ENCODE results near the gene ADAM22. TPM values are rescaled to one million over a fixed set of nuclear protein-coding genes. Genes with fewer than 3 reads are reported as not detected.

ADAM22 gene
- total and polyA plus RNA-seq, 10 of the 15 experiments (the other 5 are each of a cell fraction or from before 2014, with no cell fraction given): 1.4 to 24.5 (median 7.6) TPM

DNA sequence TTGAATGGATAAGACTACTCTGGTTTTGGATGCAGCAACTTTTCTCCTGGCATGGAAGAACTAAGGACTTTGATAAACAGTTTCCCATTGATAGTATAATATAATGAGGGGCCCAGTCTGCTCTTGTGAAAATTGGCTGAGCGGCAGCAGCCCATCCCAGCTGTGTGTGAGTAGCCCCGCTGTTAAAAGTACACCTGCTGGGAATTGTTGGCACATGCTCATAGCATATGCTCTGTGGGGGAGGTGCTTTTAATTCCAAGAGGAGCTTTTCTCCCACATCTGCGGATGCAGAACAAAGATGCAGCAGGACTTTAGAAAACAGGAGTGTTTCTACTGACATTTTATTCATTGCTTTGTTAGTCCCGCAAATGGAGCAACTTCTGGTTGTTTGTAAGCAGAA, 266.7 kb downstream of the ADAM22 start:
- no TSS peak for BruUV-seq (replicated peaks)
- 100% methylated on average over 4 of the region's 4 CpGs for WGBS (ENCODE audit: insufficient coverage, insufficient replicate concordance, low lambda C conversion rate, missing lambda C conversion rate)
- CTCF ChIA-PET: interaction anchor here (3.4 kb wide), 1 partner anchor 15 kb away, joined by 18 read pairs; no protein-coding TSS in a partner anchor
- no peak for TF ChIP-seq CUX1 (IDR thresholded peaks at IDR 0.05; ENCODE audit: insufficient replicate concordance, low read depth, low read length)
- TF ChIP-seq ASH2L (IDR thresholded peaks at IDR 0.05; ENCODE audit: borderline replicate concordance, low read depth): no peak
- no peak for TF ChIP-seq SIN3A (IDR thresholded peaks at IDR 0.05; ENCODE audit: low read depth, low read length)
- no peak for TF ChIP-seq ZNF622 (IDR thresholded peaks at IDR 0.05)
- TF ChIP-seq EGR1 (IDR thresholded peaks at IDR 0.05; ENCODE audit: borderline replicate concordance in 1 of 2, low read depth in 2 of 2, low read length in 2 of 2): no peak
- TF ChIP-seq CBFB (IDR thresholded peaks at IDR 0.05; ENCODE audit: low read depth): no peak
- TF ChIP-seq CHD2 (IDR thresholded peaks at IDR 0.05; ENCODE audit: borderline replicate concordance, low read depth, low read length): no peak
- no peak for TF ChIP-seq E2F4 (IDR thresholded peaks at IDR 0.05; ENCODE audit: low read depth, low read length)
- TF ChIP-seq, protein P1, sequence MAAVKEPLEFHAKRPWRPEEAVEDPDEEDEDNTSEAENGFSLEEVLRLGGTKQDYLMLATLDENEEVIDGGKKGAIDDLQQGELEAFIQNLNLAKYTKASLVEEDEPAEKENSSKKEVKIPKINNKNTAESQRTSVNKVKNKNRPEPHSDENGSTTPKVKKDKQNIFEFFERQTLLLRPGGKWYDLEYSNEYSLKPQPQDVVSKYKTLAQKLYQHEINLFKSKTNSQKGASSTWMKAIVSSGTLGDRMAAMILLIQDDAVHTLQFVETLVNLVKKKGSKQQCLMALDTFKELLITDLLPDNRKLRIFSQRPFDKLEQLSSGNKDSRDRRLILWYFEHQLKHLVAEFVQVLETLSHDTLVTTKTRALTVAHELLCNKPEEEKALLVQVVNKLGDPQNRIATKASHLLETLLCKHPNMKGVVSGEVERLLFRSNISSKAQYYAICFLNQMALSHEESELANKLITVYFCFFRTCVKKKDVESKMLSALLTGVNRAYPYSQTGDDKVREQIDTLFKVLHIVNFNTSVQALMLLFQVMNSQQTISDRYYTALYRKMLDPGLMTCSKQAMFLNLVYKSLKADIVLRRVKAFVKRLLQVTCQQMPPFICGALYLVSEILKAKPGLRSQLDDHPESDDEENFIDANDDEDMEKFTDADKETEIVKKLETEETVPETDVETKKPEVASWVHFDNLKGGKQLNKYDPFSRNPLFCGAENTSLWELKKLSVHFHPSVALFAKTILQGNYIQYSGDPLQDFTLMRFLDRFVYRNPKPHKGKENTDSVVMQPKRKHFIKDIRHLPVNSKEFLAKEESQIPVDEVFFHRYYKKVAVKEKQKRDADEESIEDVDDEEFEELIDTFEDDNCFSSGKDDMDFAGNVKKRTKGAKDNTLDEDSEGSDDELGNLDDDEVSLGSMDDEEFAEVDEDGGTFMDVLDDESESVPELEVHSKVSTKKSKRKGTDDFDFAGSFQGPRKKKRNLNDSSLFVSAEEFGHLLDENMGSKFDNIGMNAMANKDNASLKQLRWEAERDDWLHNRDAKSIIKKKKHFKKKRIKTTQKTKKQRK (IDR thresholded peaks at IDR 0.05; ENCODE audit: low read depth, low read length): no peak
- TF ChIP-seq, protein P2, sequence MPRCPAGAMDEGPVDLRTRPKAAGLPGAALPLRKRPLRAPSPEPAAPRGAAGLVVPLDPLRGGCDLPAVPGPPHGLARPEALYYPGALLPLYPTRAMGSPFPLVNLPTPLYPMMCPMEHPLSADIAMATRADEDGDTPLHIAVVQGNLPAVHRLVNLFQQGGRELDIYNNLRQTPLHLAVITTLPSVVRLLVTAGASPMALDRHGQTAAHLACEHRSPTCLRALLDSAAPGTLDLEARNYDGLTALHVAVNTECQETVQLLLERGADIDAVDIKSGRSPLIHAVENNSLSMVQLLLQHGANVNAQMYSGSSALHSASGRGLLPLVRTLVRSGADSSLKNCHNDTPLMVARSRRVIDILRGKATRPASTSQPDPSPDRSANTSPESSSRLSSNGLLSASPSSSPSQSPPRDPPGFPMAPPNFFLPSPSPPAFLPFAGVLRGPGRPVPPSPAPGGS (IDR thresholded peaks at IDR 0.05; ENCODE audit: borderline replicate concordance, insufficient read depth, low read depth, low read length, poor library complexity, severe bottlenecking): no peak
- no peak for TF ChIP-seq STAT3 (IDR thresholded peaks at IDR 0.05; ENCODE audit: low read depth, low read length)
- TF ChIP-seq JUND (IDR thresholded peaks at IDR 0.05; ENCODE audit: low read depth, low read length): no peak

More for the DNA sequence above, 266.7 kb downstream of the ADAM22 start:
- Histone ChIP-seq H3K36me3 (ENCODE audit: control insufficient read depth in 2 of 2, insufficient read depth in 2 of 2, low read length in 1 of 2) (peaks cover 3 to 23% of the 10 kb centered on the region in 2 experiments), H3K9ac (ENCODE audit: control insufficient read depth, insufficient read depth, low read length) (no peak overlapping the region), H3K27me3 (replicated peaks in 1 of 2; ENCODE audit: control insufficient read depth in 2 of 2, insufficient read depth in 2 of 2, low read length in 1 of 2) (no peaks in the 10 kb centered on the region), H3K27ac (ENCODE audit: control insufficient read depth, insufficient read depth) (no peak overlapping the region), H3K4me1 (ENCODE audit: control insufficient read depth, insufficient read depth, low read length) (peaks cover 3% of the 10 kb centered on the region; the same call in 1 of the 2 replicates), H4K20me1 (ENCODE audit: control insufficient read depth, insufficient read depth) (no peaks in the 10 kb centered on the region), H3K4me3 (no peak overlapping the region), H3K9me3 (replicated peaks; ENCODE audit: control insufficient read depth, insufficient read depth, low read length) (no peaks in the 10 kb centered on the region; the same call in 2 of the 3 replicates), H3K79me2 (ENCODE audit: control insufficient read depth, insufficient read depth, low read length) (no peaks in the 10 kb centered on the region), H3K4me2 (ENCODE audit: control insufficient read depth, insufficient read depth) (no peak overlapping the region), H2AFZ (ENCODE audit: control insufficient read depth, low read depth, low read length) (no peak overlapping the region)
- in situ Hi-C loops (cut with MboI): no loop called here
- intact Hi-C loops (cut with micrococcal nuclease; ENCODE audit: unreplicated experiment): no loop called here
- ATAC-seq (no peak), DNase-seq (ENCODE audit: low read depth, low spot score) (no peak), FAIRE-seq (no peak)
- SMC1A ChIA-PET (ENCODE audit: uncharacterized antibody, unreplicated experiment): interaction anchor here (3.9 to 4.5 kb wide), 2 partner anchors 8 to 14 kb away, joined by 23 to 78 read pairs; no protein-coding TSS in a partner anchor
- RAD21 ChIA-PET (ENCODE audit: unreplicated experiment): interaction anchor here (3.8 kb wide), 1 partner anchor 15 kb away, joined by 52 read pairs; no protein-coding TSS in a partner anchor
- POLR2A ChIA-PET: interaction anchor here (1.0 kb wide), 1 partner anchor 17 kb away, joined by 3 read pairs; no protein-coding TSS in a partner anchor

Measured in GM12878 (cell line).